IPS-15b (cell line): ENCODE measurements around the gene ZBTB21.

Source experiments
- H3K27me3 ChIP-seq: one replicate; pipeline ENCODE4 v1.6.1; 2013; ENCODE audit warnings: low read length; ENCODE audit not compliant: control insufficient read depth, insufficient read depth
- H3K36me3 ChIP-seq: one replicate; pipeline ENCODE4 v1.6.1; 2013; ENCODE audit warnings: low read length; ENCODE audit not compliant: control insufficient read depth, insufficient read depth
- H3K4me1 ChIP-seq: one replicate; pipeline ENCODE4 v1.6.1; 2013; ENCODE audit warnings: mild to moderate bottlenecking, low read length; ENCODE audit not compliant: control insufficient read depth, insufficient read depth
- H3K4me3 ChIP-seq: one replicate; pipeline ENCODE4 v1.5.1; 2013; ENCODE audit warnings: low read depth, low read length
- H3K9ac ChIP-seq: one replicate; pipeline ENCODE4 v1.6.1; 2013; ENCODE audit warnings: low read depth, mild to moderate bottlenecking, low read length
- H3K9me3 ChIP-seq: one replicate; pipeline ENCODE4 v1.6.1; 2013; ENCODE audit warnings: mild to moderate bottlenecking, low read length; ENCODE audit not compliant: control insufficient read depth, insufficient read depth

ZBTB21 gene

GRCh38 chr21:42038393-42038792 is 28.2 kb upstream of the ZBTB21 start:
- Histone ChIP-seq H3K4me1 (no peaks in the 10 kb centered on the region), H3K4me3 (no peak overlapping the region)

GRCh38 chr21:42037943-42038342 is 27.8 kb upstream of the ZBTB21 start:
- Histone ChIP-seq H3K4me1 (no peaks in the 10 kb centered on the region), H3K9me3 (no peaks in the 10 kb centered on the region), H3K27me3 (no peaks in the 10 kb centered on the region), H3K36me3 (no peaks in the 10 kb centered on the region), H3K4me3 (no peak overlapping the region), H3K9ac (no peak overlapping the region)

More at GRCh38 chr21:42038393-42038792, 28.2 kb upstream of the ZBTB21 start:
- Histone ChIP-seq H3K9ac (no peak overlapping the region), H3K27me3 (no peaks in the 10 kb centered on the region), H3K36me3 (no peaks in the 10 kb centered on the region), H3K9me3 (no peaks in the 10 kb centered on the region)

DNA sequence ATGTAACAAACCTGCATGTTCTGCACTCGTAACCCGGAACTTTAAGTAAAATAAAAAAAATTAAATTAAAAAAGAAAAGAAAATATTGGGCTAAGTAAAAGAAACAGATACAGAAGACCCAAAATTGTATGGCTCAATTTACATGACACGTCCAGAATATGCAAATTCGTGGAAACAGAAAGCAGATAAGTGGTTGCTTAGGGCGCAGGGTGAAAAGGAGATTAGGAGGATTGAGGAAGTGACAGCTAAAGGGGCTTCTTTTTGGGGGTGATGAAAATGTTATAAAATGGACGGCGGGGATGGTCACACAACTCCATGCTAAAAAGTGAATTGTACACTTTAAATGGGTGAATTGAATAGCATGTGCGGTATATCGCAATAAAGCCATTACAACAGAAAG is 27.4 kb upstream of the ZBTB21 start:
- H3K9me3 ChIP-seq, result no peaks in the 10 kb centered on the region
- no peak overlapping the region for H3K4me3 ChIP-seq
- no peaks in the 10 kb centered on the region for H3K36me3 ChIP-seq
- no peak overlapping the region for H3K9ac ChIP-seq
- H3K4me1 ChIP-seq, result no peaks in the 10 kb centered on the region
- H3K27me3 ChIP-seq, result no peaks in the 10 kb centered on the region

- Histone ChIP-seq H3K27me3 (no peaks in the 10 kb centered on the region), H3K4me1 (no peaks in the 10 kb centered on the region), H3K4me3 (no peak overlapping the region), H3K36me3 (no peaks in the 10 kb centered on the region), H3K9ac (no peak overlapping the region), H3K9me3 (no peaks in the 10 kb centered on the region)
Observed at GRCh38 chr21:42036313-42036712, 26.2 kb upstream of the ZBTB21 start.

- Histone ChIP-seq H3K9me3 (no peaks in the 10 kb centered on the region), H3K9ac (no peak overlapping the region), H3K36me3 (no peaks in the 10 kb centered on the region), H3K4me3 (no peak overlapping the region), H3K27me3 (no peaks in the 10 kb centered on the region), H3K4me1 (no peaks in the 10 kb centered on the region)
Observed at GRCh38 chr21:42032968-42033367, 22.8 kb upstream of the ZBTB21 start.

- H3K9ac ChIP-seq, result no peak overlapping the region
- H3K9me3 ChIP-seq, result no peaks in the 10 kb centered on the region
- no peaks in the 10 kb centered on the region for H3K36me3 ChIP-seq
- H3K4me3 ChIP-seq, result no peak overlapping the region
- H3K27me3 ChIP-seq, result no peaks in the 10 kb centered on the region
- no peaks in the 10 kb centered on the region for H3K4me1 ChIP-seq
Observed at GRCh38 chr21:42032266-42032665, 22.1 kb upstream of the ZBTB21 start.

GRCh38 chr21:42031816-42032215 is 21.7 kb upstream of the ZBTB21 start:
- H3K4me1 ChIP-seq, result no peaks in the 10 kb centered on the region
- H3K9me3 ChIP-seq, result no peaks in the 10 kb centered on the region
- H3K36me3 ChIP-seq, result no peaks in the 10 kb centered on the region
- H3K4me3 ChIP-seq, result no peak overlapping the region
- no peaks in the 10 kb centered on the region for H3K27me3 ChIP-seq
- no peak overlapping the region for H3K9ac ChIP-seq

DNA sequence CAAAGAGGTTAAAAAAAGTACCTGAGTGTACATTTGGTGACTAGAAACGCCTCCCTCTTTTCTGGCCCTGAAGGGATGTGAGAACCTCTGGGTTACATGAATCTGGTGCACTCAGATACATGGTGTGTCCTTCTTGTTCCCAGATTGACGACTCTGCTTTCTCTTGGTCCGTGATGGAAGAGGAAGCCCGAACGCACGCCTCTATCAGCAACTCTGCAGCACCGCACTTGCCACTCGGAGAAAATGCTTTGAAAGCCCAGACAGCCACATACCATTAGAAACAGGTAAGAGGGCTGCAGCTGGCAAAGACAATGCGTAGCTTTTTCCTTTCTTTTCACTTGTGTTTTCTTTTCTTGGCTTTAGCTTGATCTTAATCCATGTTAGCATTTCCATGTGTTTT is 21.1 kb upstream of the ZBTB21 start:
- Histone ChIP-seq H3K27me3 (no peaks in the 10 kb centered on the region), H3K4me3 (no peak overlapping the region), H3K4me1 (no peaks in the 10 kb centered on the region), H3K9me3 (no peaks in the 10 kb centered on the region), H3K36me3 (no peaks in the 10 kb centered on the region), H3K9ac (no peak overlapping the region)

- Histone ChIP-seq H3K9me3 (no peaks in the 10 kb centered on the region), H3K4me1 (no peaks in the 10 kb centered on the region), H3K4me3 (no peak overlapping the region), H3K36me3 (no peaks in the 10 kb centered on the region), H3K9ac (no peak overlapping the region), H3K27me3 (no peaks in the 10 kb centered on the region)
Observed at GRCh38 chr21:42030311-42030710, 20.2 kb upstream of the ZBTB21 start.

GRCh38 chr21:42028766-42029425 is 18.7 kb upstream of the ZBTB21 start:
- Histone ChIP-seq H3K36me3 (no peaks in the 10 kb centered on the region), H3K4me1 (no peaks in the 10 kb centered on the region), H3K9me3 (no peaks in the 10 kb centered on the region), H3K4me3 (no peak overlapping the region), H3K27me3 (no peaks in the 10 kb centered on the region), H3K9ac (no peak overlapping the region)

DNA sequence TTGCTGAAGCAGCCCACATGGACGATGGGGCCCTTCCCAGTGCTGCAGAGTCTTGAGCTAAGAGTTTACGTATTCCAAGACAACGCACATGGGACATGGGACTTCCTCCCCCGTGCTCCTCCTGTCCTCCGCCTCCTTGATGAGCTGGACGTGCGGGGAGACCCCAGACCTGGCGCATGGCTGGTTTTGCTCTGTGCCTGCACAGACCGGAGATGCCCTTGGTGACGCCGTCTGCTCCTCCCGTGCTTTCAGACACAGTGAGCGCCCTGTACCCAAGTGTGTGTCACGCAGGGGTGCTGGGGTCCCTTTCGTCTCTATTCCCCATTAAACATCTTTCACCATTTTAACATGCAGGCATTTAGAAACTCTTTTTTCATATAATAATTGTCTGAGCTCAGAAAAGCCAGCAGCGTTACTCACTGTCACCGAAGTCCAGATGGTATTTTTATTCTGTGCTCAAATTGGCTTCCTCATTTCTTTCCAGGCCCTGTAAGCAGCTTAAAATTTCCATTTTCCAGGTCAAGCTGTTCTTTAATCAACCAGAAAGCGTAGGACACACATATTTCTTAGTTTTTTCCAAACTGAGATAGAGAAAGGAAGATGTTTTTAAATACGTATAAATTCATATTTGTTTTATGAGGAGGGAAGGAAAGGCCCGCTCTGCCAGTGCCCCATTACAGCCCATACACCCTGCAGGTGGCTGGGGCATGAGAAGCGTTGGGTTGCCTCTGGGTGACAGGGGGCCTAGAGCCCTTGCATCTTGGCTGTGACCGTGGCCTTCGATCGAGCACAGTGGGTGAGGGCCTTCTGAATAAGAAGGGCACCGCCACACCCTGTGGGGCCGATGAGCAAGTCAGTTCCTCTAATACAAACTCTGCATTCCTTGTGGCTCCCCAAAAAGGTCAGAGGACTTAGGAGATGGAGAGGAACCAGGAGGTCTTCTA is 17.9 kb upstream of the ZBTB21 start:
- Histone ChIP-seq H3K9ac (no peak overlapping the region), H3K9me3 (no peaks in the 10 kb centered on the region), H3K36me3 (no peaks in the 10 kb centered on the region), H3K4me3 (no peak overlapping the region), H3K4me1 (no peaks in the 10 kb centered on the region), H3K27me3 (no peaks in the 10 kb centered on the region)
